HTERT RPE-1 (cell line): ENCODE measurements around the gene AP1M2.
"Not testable (repeated sequence)": the region's sequence is repeated elsewhere in the genome, so short reads cannot be mapped to it uniquely, and the experiment has no call there.

ENCODE experiments used
- in situ Hi-C: fragments of 300-500 bp; cut with MboI; formaldehyde crosslinking; loops from 4 replicates; pipeline ENCODE4 v1.14.3; 2020; ENCODE audit warnings: low sequenced_read_pairs

AP1M2 gene

GRCh38 chr19:10565567-10566407 lies 21.3 kb downstream of the AP1M2 start, which contains the start of gene KRI1:
KRI1 (minus strand) TSS chr19:10566010; CDS start chr19:10565999, 11 bp downstream.
- in situ Hi-C loops: no loop called here

GRCh38 chr19:10565028-10565566 lies 22.0 kb downstream of the AP1M2 start:
- in situ Hi-C loops: no loop called here

GRCh38 chr19:10562609-10563008 lies 24.5 kb downstream of the AP1M2 start:
- in situ Hi-C loops: no loop called here

- in situ Hi-C loops: no loop called here
Observed at GRCh38 chr19:10560154-10560553, 27.0 kb downstream of the AP1M2 start.

GRCh38 chr19:10557603-10558197 lies 29.4 kb downstream of the AP1M2 start:
- in situ Hi-C loops: no loop called here

- in situ Hi-C loops: no loop called here
Observed at GRCh38 chr19:10555610-10555973, 31.5 kb downstream of the AP1M2 start.

- in situ Hi-C loops: no loop called here
Observed at GRCh38 chr19:10554760-10555609, 32.1 kb downstream of the AP1M2 start.

- in situ Hi-C loops: no loop called here
Observed at GRCh38 chr19:10553943-10554381, 33.1 kb downstream of the AP1M2 start.

- in situ Hi-C loops: no loop called here
Observed at GRCh38 chr19:10553087-10553667, 33.9 kb downstream of the AP1M2 start.

GRCh38 chr19:10552510-10553053 lies 34.5 kb downstream of the AP1M2 start:
- in situ Hi-C loops: no loop called here

GRCh38 chr19:10551698-10552301 lies 35.3 kb downstream of the AP1M2 start:
- in situ Hi-C loops: no loop called here

- in situ Hi-C loops: not testable (repeated sequence)
Observed at GRCh38 chr19:10551006-10551405, 36.1 kb downstream of the AP1M2 start.

GRCh38 chr19:10550336-10550735 lies 36.8 kb downstream of the AP1M2 start:
- in situ Hi-C loops: no loop called here

GRCh38 chr19:10549733-10550132 lies 37.4 kb downstream of the AP1M2 start:
- in situ Hi-C loops: no loop called here

GRCh38 chr19:10548746-10549276 lies 38.3 kb downstream of the AP1M2 start:
- in situ Hi-C loops: no loop called here

GRCh38 chr19:10546817-10547216 lies 40.3 kb downstream of the AP1M2 start:
- in situ Hi-C loops: no loop called here

GRCh38 chr19:10544753-10545251 lies 42.3 kb downstream of the AP1M2 start:
- in situ Hi-C loops: no loop called here

- in situ Hi-C loops: no loop called here
Observed at GRCh38 chr19:10544242-10544752, 42.8 kb downstream of the AP1M2 start.
